Measurements from ENCODE around the gene PPOX. TPM values are rescaled to one million over a fixed set of nuclear protein-coding genes. Genes with fewer than 3 reads are reported as not detected.

PPOX gene
- total RNA-seq, result 10 to 100 TPM; 46.4 to 47.2 TPM
- 47.2 TPM for polyA plus RNA-seq (2013, experiment 1 of 2)
- polyA plus RNA-seq (2013, experiment 2 of 2), result 43.1 TPM
- long read RNA-seq, experiment 1, partial matches to known transcripts, result 2 of 9 reads
- long read RNA-seq, experiment 1, other reads (novel, unspliced or antisense), result 4 of 9 reads
- long read RNA-seq, experiment 2, transcript PPOX-202 (13 exons, 1,740 nt), result major isoform, 13 of 59 reads
- long read RNA-seq, experiment 2, partial matches to known transcripts, result 1 of 59 reads
- long read RNA-seq, experiment 2, other reads (novel, unspliced or antisense), result 39 of 59 reads
- long read RNA-seq, experiment 3, transcript PPOX-202 (13 exons, 1,740 nt), result major isoform, 62 of 148 reads
- long read RNA-seq, experiment 3, transcript PPOX-201 (13 exons, 1,686 nt), result minor isoform, 13 of 148 reads
- long read RNA-seq, experiment 3, partial matches to known transcripts, result 5 of 148 reads
- long read RNA-seq, experiment 3, other reads (novel, unspliced or antisense), result 67 of 148 reads
- long read RNA-seq, experiment 4, transcript PPOX-202 (13 exons, 1,740 nt), result major isoform, 23 of 74 reads
- long read RNA-seq, experiment 4, partial matches to known transcripts, result 2 of 74 reads
- long read RNA-seq, experiment 4, other reads (novel, unspliced or antisense), result 44 of 74 reads

DNA sequence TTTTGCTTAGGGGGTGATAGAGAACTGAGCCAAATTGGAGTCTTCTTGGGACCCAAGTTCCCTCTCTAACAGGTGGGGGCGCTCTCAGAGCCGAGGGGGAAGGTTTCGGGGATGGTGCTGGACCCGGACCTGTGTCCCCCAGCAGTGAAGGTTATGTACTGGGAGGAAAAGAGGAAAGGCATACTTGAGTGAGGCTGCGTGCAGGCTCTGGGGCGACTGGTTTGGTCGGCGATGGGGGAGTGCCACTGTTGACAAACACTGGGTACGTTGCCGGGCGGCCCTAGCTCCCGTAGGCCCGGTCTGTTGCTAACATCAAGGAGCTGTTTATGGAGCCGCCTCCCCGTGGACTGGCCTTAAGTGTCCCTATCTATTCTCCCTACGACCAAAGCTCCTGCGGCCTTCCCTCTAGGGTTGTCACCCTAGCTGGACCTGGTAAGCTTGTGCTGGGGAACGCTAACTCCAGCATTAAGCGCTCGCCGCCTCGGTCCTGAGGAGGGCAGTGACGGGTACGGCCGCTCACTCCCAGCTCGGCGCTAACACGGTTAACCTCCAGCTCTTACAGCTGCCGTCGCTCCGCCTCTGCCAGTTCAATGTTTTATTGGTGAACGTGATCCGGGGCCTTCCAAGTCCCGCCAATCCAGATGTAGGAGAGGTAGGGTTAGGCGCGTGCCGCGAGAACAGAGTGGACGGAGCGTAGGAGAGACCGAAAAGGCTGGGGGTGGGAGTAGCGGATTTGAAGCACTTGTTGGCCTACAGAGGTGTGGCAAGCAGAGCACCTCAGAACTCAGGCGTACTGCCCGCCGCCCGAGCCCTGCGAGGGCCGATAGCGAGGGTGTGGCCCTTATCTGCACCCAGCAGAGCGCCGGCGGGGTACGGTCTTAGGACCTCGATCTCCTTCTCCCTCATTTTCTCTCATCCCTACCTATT lies at the start of gene PPOX:
TSS of gene PPOX (plus strand) at position 685 of the 927 bp plus-strand sequence. CDS start 422 bp downstream, outside the sequence.
- peak within 1 kb of the TSS; percentile 78 for H3K27ac ChIP-seq (ENCODE audit: low read depth, low read length)
- 1 to 2% methylated on average over 35 to 54 of the region's 54 CpGs for WGBS, 2 experiments (ENCODE audit: insufficient coverage in 1 of 2, insufficient read length in 1 of 2)

DNA sequence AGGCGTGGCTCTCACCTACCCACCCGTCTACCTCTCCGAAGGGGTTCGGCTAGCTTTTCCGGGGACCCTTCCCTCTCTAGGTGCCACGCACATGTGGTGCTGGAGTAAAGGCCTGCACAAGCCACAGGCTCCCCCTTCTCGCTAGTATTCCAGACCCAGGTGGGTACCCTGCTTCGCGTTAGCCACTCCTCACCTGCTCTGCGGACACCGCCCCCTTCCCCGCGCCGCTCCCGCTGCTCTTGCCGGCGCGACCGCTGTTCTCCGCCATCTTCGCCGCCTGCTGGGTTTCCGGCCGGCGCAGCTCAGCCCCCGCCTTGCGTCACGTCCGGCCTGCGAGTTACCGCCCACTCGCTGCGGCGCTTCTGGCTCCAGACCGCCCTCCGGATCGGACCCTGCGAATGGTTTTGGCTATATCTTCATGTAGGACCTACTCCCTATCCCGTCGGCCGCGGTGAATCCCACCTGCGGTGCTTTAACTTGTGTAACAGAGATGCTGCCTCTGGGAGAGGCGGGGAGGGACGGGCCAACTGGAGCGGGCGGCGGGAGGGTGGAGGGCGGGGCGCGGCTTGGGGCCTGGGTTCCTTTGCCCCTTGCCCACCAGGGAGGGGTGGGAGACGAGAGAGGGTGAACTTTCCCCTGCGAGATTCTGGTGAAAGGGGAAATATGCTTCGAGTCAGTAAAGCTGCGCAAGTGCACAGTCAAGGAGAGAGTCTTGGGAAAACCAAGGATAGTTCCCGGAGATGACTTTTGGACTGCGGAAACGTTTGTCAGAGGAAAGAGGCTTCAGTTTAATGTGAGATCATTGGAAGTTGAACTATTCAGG lies 48.3 kb upstream of the PPOX start, which contains the start of the genes NIT1 and PFDN2:
TSS of gene NIT1 (plus strand) at position 347 of the 823 bp plus-strand sequence. CDS start at position 419, 72 bp downstream.
TSS of gene PFDN2 (minus strand) at position 279 of the 823 bp plus-strand sequence. CDS start at position 268, 11 bp downstream.
- peaks cover 8% of the 10 kb centered on the region for H3K4me1 ChIP-seq (ENCODE audit: control insufficient read depth, insufficient read depth, low read length)
- H3K9me3 ChIP-seq (ENCODE audit: control insufficient read depth, low read length), result no peaks in the 10 kb centered on the region
- peak within 1 kb of the TSS; percentile 99 for H3K4me3 ChIP-seq (ENCODE audit: low read length)
- peak within 1 kb of the TSS; percentile 98 for H3K27ac Mint-ChIP-seq
- H3K4me3 Mint-ChIP-seq, result peak within 1 kb of the TSS; percentile 96
- H3K9me3 Mint-ChIP-seq, result no peaks in the 10 kb centered on the region
- no peaks in the 10 kb centered on the region for H3K27me3 Mint-ChIP-seq (ENCODE audit: insufficient read depth)
- H3K4me1 Mint-ChIP-seq, result peaks cover 22% of the 10 kb centered on the region
- H3K36me3 ChIP-seq (ENCODE audit: control insufficient read depth, insufficient read depth, low read length), result peaks cover 43% of the 10 kb centered on the region
- DNase-seq, result peak; percentile 97
- peak within 1 kb of the TSS; percentile 87 for H3K9ac ChIP-seq (ENCODE audit: extremely low read depth, low read length, poor library complexity, severe bottlenecking)
- WGBS, 2 experiments (ENCODE audit: insufficient coverage in 1 of 2, insufficient read length in 1 of 2), result 0% methylated on average over 19 to 58 of the region's 58 CpGs
- H3K27ac ChIP-seq (ENCODE audit: low read depth, low read length), result peak within 1 kb of the TSS; percentile 78
- H3K27me3 ChIP-seq (ENCODE audit: control insufficient read depth, insufficient read depth, low read length, poor library complexity, severe bottlenecking), result no peaks in the 10 kb centered on the region
- TF ChIP-seq, protein P1, sequence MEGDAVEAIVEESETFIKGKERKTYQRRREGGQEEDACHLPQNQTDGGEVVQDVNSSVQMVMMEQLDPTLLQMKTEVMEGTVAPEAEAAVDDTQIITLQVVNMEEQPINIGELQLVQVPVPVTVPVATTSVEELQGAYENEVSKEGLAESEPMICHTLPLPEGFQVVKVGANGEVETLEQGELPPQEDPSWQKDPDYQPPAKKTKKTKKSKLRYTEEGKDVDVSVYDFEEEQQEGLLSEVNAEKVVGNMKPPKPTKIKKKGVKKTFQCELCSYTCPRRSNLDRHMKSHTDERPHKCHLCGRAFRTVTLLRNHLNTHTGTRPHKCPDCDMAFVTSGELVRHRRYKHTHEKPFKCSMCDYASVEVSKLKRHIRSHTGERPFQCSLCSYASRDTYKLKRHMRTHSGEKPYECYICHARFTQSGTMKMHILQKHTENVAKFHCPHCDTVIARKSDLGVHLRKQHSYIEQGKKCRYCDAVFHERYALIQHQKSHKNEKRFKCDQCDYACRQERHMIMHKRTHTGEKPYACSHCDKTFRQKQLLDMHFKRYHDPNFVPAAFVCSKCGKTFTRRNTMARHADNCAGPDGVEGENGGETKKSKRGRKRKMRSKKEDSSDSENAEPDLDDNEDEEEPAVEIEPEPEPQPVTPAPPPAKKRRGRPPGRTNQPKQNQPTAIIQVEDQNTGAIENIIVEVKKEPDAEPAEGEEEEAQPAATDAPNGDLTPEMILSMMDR (conservative IDR thresholded peaks at IDR 0.05), result no peak
- H3K36me3 Mint-ChIP-seq (ENCODE audit: low read depth), result peaks cover 38% of the 10 kb centered on the region

More for the DNA sequence above, at the start of gene PPOX:
- peak; percentile 99 for DNase-seq
- H3K27me3 ChIP-seq (ENCODE audit: control insufficient read depth, insufficient read depth, low read length, poor library complexity, severe bottlenecking), result no peaks in the 10 kb centered on the region
- TF ChIP-seq, protein P1 (conservative IDR thresholded peaks at IDR 0.05), result peak; percentile 63
- peaks cover 28% of the 10 kb centered on the region for H3K36me3 Mint-ChIP-seq (ENCODE audit: low read depth)
- H3K9ac ChIP-seq (ENCODE audit: extremely low read depth, low read length, poor library complexity, severe bottlenecking), result peak within 1 kb of the TSS; percentile 69
- H3K4me1 ChIP-seq (ENCODE audit: control insufficient read depth, insufficient read depth, low read length), result peaks cover 5% of the 10 kb centered on the region
- peaks cover 15% of the 10 kb centered on the region for H3K4me1 Mint-ChIP-seq
- H3K27me3 Mint-ChIP-seq (ENCODE audit: insufficient read depth), result no peaks in the 10 kb centered on the region
- no peaks in the 10 kb centered on the region for H3K9me3 ChIP-seq (ENCODE audit: control insufficient read depth, low read length)
- H3K27ac Mint-ChIP-seq, result peak within 1 kb of the TSS; percentile 95
- peaks cover 50% of the 10 kb centered on the region for H3K36me3 ChIP-seq (ENCODE audit: control insufficient read depth, insufficient read depth, low read length)
- H3K9me3 Mint-ChIP-seq, result no peaks in the 10 kb centered on the region
- peak within 1 kb of the TSS; percentile 85 for H3K4me3 Mint-ChIP-seq
- peak within 1 kb of the TSS; percentile 94 for H3K4me3 ChIP-seq (ENCODE audit: low read length)

Measured in endodermal cell (in vitro differentiated cells).